GM12892 (cell line): ENCODE measurements around the gene FARP1.

Experiments
- DNase-seq: peaks from one replicate; pipeline ENCODE4 v3.0.0; 2011; ENCODE audit not compliant: insufficient read length
- FAIRE-seq: peaks from 2 replicates; lab custom pipeline; 2011; peaks lifted over from hg19 to GRCh38; lab: Jason Lieb, UNC
- POLR2A ChIP-seq: IDR thresholded peaks from 2 replicates; pipeline ENCODE4 v1.6.1; 2011; ENCODE audit warnings: low read depth, low read length, control low read depth
- POLR2AphosphoS5 ChIP-seq: IDR thresholded peaks from 2 replicates; pipeline ENCODE4 v1.6.1; 2011; ENCODE audit warnings: low read depth, low read length, control low read depth
- TAF1 ChIP-seq: IDR thresholded peaks from 2 replicates; pipeline ENCODE4 v1.6.1; 2011; ENCODE audit warnings: low read depth, mild to moderate bottlenecking, control low read depth, low read length, borderline replicate concordance

Gene FARP1

DNA sequence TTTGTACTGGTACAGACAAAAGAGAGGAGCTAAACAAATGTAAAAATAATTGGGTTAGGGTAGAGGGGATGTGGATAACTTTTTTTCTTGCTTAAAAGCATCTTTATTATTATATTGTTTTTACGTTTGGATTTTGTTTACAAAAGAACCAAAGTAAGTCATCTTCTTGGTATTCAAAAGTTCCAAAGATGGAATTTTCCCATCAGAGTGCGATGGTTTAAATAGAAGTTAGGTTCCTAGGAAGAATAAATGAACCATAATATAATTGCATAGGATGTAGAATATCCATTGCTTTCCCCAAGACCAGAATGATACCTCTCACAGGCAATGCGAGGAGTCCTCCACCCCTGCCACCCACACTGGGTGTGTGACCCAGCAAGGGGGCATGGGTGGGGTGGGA, 133.6 kb downstream of the FARP1 start:
- TF ChIP-seq POLR2A = no peak
- no peak for TF ChIP-seq POLR2AphosphoS5
- TF ChIP-seq TAF1 = no peak
- FAIRE-seq (no peak), DNase-seq (no peak)

DNA sequence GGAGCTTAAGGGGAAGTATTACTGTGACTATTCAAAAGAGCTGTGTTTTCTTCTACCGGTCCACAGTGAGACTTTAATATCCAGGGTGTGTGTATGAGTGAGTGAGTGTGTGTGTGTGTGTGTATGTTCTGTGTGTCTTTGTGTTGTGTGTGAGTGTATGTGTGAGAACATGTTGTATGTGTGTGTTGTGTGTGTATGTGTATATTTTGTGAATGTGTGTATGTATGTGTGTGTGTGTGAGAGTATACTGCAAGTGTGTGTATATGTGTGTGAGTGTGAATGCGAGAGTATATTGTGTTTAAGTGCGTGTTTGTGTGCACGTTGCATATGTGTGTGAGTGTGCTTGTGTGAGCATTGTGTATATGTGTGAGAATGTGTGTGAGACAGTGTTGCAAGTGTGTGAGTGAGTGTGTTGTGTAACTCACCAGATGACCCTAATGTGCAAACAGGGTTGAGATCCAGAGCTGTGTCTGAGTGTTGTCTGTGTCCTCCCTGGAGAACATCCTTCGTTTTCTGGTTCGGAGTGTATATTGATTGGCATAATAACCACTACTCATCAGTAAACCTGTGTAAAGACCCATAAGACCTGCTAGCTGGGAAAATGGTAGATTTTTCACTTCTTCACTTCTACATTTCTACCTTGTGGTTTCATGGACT, 135.3 kb downstream of the FARP1 start:
- no peak for DNase-seq
- TF ChIP-seq TAF1 (no peak), POLR2A (no peak), POLR2AphosphoS5 (no peak)
- FAIRE-seq = no peak

DNA sequence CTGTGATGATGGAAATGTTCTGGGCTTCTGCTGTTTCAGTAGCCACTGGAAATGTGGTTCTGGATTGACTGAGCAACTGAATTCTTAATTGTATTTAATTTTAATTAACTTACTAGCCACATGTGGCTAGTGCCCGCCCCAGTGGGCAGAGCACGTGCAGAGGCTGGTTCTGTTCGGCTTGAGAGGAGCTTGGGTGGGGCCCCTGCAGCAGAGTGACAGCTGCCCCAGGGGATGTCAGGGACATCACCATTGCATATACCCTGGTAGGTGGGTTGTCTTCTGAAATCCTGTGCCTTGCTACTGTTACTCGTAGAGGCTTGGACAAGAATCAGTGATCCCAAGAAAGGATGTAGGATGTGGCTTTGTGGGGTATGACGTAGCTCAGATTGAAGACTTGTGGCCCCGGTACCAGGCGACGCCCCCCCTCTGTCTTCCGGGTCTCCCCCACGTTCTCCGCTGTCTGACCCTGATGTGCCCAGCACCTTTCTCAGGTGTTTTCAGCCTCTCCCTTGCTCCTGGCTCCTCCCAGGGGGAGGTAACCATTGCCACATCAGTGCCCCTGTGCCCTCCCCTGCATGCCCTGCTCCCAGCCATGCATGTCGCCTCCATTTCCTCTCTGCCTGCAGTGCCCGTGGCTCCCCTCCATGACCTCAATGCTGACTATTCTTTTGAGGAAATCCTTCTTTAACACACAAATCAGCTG, 136.7 kb downstream of the FARP1 start:
- TF ChIP-seq POLR2A = no peak
- no peak for TF ChIP-seq POLR2AphosphoS5
- TF ChIP-seq TAF1 = no peak
- no peak for DNase-seq
- no peak for FAIRE-seq

DNA sequence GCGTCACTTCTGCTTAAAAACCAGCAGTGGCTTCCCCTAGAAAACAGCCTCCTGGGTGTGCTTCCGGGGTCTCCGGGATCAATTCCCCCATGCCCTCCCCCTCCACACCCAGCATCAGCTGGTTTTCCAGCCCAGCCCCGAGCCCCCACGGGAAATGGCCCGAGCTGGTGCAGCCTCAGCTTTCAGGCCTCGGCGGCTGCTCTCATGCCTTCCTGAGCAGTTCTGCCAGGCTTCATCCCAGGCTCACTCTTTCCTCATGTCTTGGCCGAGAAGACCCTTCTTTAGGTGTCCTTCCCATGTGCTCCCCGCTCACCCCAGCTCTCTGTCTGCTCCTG, 137.2 kb downstream of the FARP1 start:
- FAIRE-seq (no peak), DNase-seq (no peak)
- TF ChIP-seq TAF1 (no peak), POLR2A (no peak), POLR2AphosphoS5 (no peak)

DNA sequence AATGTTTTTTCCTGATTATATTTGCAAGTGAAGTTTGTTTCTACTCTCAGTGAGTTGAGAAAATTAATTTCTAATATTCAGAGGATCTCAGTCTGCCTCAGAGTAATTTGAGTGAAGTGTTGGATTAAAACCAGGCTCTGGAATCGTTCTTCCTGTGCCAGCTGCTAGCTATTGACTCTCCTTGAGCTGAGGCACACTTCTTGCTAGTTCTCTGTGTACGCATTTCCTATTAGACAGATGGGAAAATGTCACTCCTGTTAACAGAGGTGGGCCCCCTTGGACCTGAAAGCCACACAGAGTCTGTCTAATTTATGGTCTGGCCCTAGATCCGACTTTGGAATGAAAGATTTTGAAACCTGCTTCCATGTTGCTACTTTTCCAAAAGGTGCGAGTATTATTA, 141.8 kb downstream of the FARP1 start:
- TF ChIP-seq POLR2AphosphoS5 (no peak), TAF1 (no peak), POLR2A (no peak)
- DNase-seq (no peak), FAIRE-seq (no peak)

DNA sequence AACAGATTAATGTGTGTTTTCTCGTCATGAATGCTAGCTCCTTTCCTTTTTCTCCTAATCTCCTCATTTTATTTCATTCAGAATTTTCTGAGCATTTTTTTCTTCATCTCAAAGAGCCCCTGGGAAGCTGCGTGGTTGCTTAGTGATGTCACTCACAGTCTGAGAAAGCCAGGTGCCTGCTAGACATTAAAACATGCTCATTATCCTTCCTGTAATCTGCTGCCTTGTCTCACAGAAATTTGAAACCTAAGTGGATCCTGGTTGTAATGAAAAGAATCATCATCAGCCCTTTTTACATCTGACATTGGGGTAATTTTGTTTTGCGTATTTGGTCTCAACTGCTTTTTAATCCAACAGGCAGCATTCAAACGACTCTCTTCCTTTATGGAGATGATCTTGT, 142.4 kb downstream of the FARP1 start:
- no peak for DNase-seq
- FAIRE-seq = no peak
- TF ChIP-seq TAF1 (no peak), POLR2A (no peak), POLR2AphosphoS5 (no peak)

DNA sequence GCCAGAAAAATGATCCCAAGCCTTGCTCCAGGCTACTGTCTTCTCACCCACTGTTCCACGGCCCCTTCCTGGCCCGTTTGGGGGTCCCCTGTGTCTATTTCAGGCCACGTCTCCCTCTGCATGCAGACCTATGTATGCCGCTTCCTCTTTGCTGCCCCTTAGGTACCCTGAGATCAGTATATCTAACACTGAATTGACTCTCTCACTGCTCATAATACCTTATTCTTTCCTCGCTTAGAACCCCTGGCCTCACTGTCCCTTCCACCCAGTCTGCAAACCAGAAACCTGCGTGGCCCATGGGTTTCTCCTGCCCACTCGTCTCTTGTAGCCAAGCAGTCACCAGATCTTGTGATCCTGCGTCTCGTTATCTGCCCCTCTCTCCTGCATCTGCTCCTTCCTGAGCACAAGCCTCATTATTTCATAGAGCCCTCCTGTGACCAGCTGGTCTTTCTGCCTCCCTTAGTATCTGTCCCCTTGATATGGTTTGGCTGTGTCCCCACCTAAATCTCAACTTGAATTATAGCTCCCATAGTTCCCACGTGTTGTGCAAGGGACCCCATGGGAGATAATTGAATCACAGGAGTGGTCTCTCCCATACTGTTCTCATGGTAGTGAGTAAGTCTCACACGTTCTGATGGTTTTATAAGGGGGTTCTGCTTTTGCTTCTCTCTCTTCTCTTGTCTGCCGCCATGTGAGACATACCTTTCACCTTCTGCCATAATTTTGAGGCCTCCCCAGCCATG, 143.1 kb downstream of the FARP1 start:
- DNase-seq (no peak), FAIRE-seq (no peak)
- no peak for TF ChIP-seq POLR2A
- no peak for TF ChIP-seq POLR2AphosphoS5
- TF ChIP-seq TAF1 = no peak

DNA sequence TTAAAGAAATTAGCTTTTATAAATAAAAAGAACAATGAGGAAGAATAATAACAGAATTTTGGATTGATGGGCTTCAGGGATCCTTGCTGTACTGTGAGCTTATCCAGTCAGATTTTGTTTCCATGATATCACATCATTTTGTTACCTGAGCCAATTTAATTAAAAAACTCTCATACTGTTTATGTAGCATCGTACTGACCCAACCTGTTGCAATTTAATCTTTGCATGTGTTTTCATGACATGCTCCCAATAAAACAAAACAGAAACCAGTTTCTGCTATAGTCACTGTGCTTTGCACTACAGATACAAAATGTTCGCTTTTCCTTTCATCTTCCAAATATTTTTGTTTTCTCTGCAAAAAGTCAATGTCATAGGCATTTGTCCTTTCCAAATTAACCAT, 143.9 kb downstream of the FARP1 start:
- DNase-seq = no peak
- no peak for TF ChIP-seq POLR2A
- no peak for TF ChIP-seq TAF1
- no peak for TF ChIP-seq POLR2AphosphoS5
- no peak for FAIRE-seq

DNA sequence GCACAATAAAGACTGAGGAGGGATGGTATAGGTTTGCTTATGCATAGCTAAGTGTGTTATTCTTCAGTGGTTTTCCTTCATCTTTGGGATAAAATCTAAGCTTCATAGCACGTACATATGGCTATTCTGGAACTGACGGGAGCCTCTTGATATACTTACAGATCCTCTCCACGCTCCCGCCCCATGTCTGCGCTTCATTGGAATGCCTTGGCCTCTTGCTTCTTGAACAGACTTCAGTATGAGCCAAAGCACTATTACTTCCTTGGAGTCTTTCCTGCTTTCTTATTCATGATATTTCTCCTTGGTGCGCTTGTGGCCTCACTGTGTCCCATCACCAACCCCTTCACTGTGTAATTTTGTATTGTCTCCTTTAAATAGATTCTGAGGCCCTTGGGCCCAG, 145.3 kb downstream of the FARP1 start:
- no peak for FAIRE-seq
- no peak for DNase-seq
- no peak for TF ChIP-seq TAF1
- TF ChIP-seq POLR2A = no peak
- TF ChIP-seq POLR2AphosphoS5 = no peak

DNA sequence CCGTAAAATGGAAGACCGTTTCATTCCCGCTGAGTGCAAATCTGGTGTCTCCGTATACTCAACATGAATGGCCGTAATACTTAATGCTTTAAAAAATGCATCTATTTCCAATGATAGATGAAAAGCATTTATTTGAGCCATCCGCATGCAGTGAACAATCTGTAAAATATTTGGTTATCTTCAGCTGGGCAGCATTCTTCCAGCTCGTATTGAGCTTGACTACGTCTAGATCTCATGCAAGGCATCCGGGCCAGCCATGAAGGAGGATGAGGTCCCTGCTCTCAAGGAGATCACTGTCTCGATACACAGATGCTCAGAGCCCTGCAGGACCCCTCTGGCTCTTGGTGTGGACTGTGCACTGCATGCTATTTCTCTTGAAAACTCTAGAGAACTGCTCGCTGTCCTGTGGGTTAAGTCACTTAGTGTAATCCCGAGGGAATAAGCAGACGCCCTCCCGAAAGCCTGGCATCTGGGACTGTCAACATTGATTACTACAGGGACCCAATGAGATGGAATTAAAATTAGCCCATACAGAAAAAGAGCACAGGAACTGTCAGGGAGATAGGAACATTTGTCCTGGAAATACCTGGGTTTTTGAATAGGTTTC, 146.5 kb downstream of the FARP1 start:
- DNase-seq (no peak), FAIRE-seq (no peak)
- TF ChIP-seq TAF1 (no peak), POLR2AphosphoS5 (no peak), POLR2A (no peak)

DNA sequence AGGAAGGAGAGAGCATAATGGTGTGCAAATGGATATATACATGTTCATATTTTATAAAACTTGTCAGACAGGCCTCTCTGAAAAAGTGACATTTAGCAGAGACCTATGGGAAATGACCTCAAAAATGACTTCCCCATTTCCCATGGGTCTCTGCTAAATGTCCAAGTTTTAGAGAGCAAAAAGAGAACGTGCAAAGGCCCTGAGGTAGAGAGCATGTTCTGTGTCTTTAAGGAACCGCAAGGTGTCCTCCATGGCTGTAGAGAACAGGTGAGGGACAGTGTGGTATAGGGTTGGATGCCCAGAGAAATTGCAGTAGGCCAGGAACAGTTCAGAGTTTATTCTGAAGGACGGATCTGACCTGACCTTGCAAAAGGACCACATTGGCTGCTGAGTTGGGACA, 147.4 kb downstream of the FARP1 start:
- TF ChIP-seq TAF1 = no peak
- TF ChIP-seq POLR2AphosphoS5 = no peak
- no peak for TF ChIP-seq POLR2A
- no peak for DNase-seq
- no peak for FAIRE-seq
